GM12892 (cell line): Measurements from ENCODE around the gene MARCOL.

ENCODE experiments used
- DNase-seq: peaks from one replicate; pipeline ENCODE4 v3.0.0; 2011; ENCODE audit not compliant: insufficient read length
- FAIRE-seq: peaks from 2 replicates; lab custom pipeline; 2011; peaks lifted over from hg19 to GRCh38; lab: Jason Lieb, UNC
- POLR2A ChIP-seq: IDR thresholded peaks from 2 replicates; pipeline ENCODE4 v1.6.1; 2011; ENCODE audit warnings: low read depth, low read length, control low read depth
- POLR2AphosphoS5 ChIP-seq: IDR thresholded peaks from 2 replicates; pipeline ENCODE4 v1.6.1; 2011; ENCODE audit warnings: low read depth, low read length, control low read depth
- TAF1 ChIP-seq: IDR thresholded peaks from 2 replicates; pipeline ENCODE4 v1.6.1; 2011; ENCODE audit warnings: low read depth, mild to moderate bottlenecking, control low read depth, low read length, borderline replicate concordance

Gene MARCOL

GRCh38 chr5:148290271-148291195 is 52.2 kb downstream of the MARCOL start:
- DNase-seq, result no peak
- FAIRE-seq, result no peak

More at GRCh38 chr5:148290271-148291195, 52.2 kb downstream of the MARCOL start:
- TF ChIP-seq POLR2AphosphoS5 (no peak), POLR2A (no peak), TAF1 (no peak)
